HepG2 (cell line): ENCODE measurements around the gene GGA1. TPM values are rescaled to one million over a fixed set of nuclear protein-coding genes. Genes with fewer than 3 reads are reported as not detected.
A peak's percentile ranks its signal among the peaks of the same experiment; 100 is the strongest.

ENCODE experiments used
- ARID5B ChIP-seq: IDR thresholded peaks from 2 replicates; pipeline ENCODE4 v1.4.0; 2020; ENCODE audit warnings: mild to moderate bottlenecking, missing genetic modification reagents
- CHCHD3 ChIP-seq: sonication (generic); formaldehyde crosslinking; IDR thresholded peaks from 2 replicates; pipeline ENCODE4 v1.8.0; 2022; ENCODE audit warnings: mild to moderate bottlenecking, missing genetic modification reagents, moderate library complexity
- FOXA3 ChIP-seq: IDR thresholded peaks from 2 replicates; pipeline ENCODE4 v1.6.1; 2016; ENCODE audit warnings: missing genetic modification reagents, missing compliant biosample characterization
- FOXK2 ChIP-seq: fragments of 450-650 bp; IDR thresholded peaks from 2 replicates; pipeline ENCODE4 v1.6.1; 2016
- GATA4 ChIP-seq: sonication (generic); IDR thresholded peaks from 2 replicates; pipeline ENCODE4 v1.6.1; 2016; ENCODE audit warnings: antibody characterized with exemption, low read depth, borderline replicate concordance
- HMG20B ChIP-seq: conservative IDR thresholded peaks from 2 replicates; pipeline ENCODE4 v1.6.1; 2016; ENCODE audit warnings: missing genetic modification reagents, missing compliant biosample characterization
- HOMEZ ChIP-seq: IDR thresholded peaks from 2 replicates; pipeline ENCODE4 v1.6.1; 2016; ENCODE audit warnings: low read depth
- PHB2 ChIP-seq: fragments of 450-650 bp; IDR thresholded peaks from 2 replicates; pipeline ENCODE4 v1.6.1; 2018; ENCODE audit not compliant: partially characterized antibody
- POGZ ChIP-seq: sonication (generic); formaldehyde crosslinking; IDR thresholded peaks from 2 replicates; pipeline ENCODE4 v1.4.0; 2020; ENCODE audit warnings: mild to moderate bottlenecking, missing genetic modification reagents
- RBM22 ChIP-seq: fragments of 200-400 bp; formaldehyde crosslinking; optimal IDR thresholded peaks from 2 replicates; pipeline ENCODE3; 2017; ENCODE audit warnings: mild to moderate bottlenecking, low read length, moderate library complexity
- SAP130 ChIP-seq: IDR thresholded peaks from 2 replicates; pipeline ENCODE4 v1.6.1; 2016; ENCODE audit warnings: low read depth
- SRSF9 ChIP-seq: fragments of 200-400 bp; formaldehyde crosslinking; IDR thresholded peaks from 2 replicates; pipeline ENCODE4 v1.6.1; 2018; ENCODE audit warnings: borderline replicate concordance, mild to moderate bottlenecking, low read depth, low read length; ENCODE audit not compliant: insufficient read depth, poor library complexity, severe bottlenecking
- ZFP90 ChIP-seq: sonication (generic); formaldehyde crosslinking; IDR thresholded peaks from 2 replicates; pipeline ENCODE4 v1.8.0; 2022; ENCODE audit warnings: missing genetic modification reagents, mild to moderate bottlenecking, inconsistent platforms, borderline replicate concordance
- ZFX ChIP-seq: sonication (generic); formaldehyde crosslinking; IDR thresholded peaks from 2 replicates; pipeline ENCODE4 v1.4.0; 2020; ENCODE audit warnings: mild to moderate bottlenecking, low read depth, missing genetic modification reagents, moderate library complexity
- ZNF12 ChIP-seq: sonication (generic); formaldehyde crosslinking; IDR thresholded peaks from 2 replicates; pipeline ENCODE4 v1.5.0; 2020; ENCODE audit warnings: missing genetic modification reagents
- ZNF274 ChIP-seq: sonication (generic); formaldehyde crosslinking; IDR thresholded peaks from 2 replicates; pipeline ENCODE4 v1.5.1; 2020; ENCODE audit warnings: mild to moderate bottlenecking, missing genetic modification reagents
- ZNF441 ChIP-seq: sonication (generic); formaldehyde crosslinking; IDR thresholded peaks from 2 replicates; pipeline ENCODE4 v1.7.0; 2021; ENCODE audit warnings: missing genetic modification reagents, borderline replicate concordance
- ZNF549 ChIP-seq: sonication (generic); formaldehyde crosslinking; IDR thresholded peaks from 2 replicates; pipeline ENCODE4 v1.5.0; 2020; ENCODE audit warnings: missing genetic modification reagents
- polyA plus RNA-seq, 8 experiments: library from polyadenylated mRNA; depleted of rRNA in 3 of 8; stranded (reverse) in 7 of 8; unstranded in 1 of 8; fragments of >200 nt; fragmentation: Illumina TruSeq in 4 of 8; extraction: Trizol in 4 of 8; gene quantifications; 2 replicates each; pipeline versions ENCODE4 v1.2.1 to v1.2.3, GENCODE V29; 2011 to 2016; ENCODE audit warnings: low read depth in 4 of 8, missing spikeins in 1 of 8, mixed read lengths in 1 of 8; ENCODE audit not compliant: insufficient read depth in 1 of 8
- total RNA-seq, 5 experiments: library from RNA; depleted of rRNA; stranded (reverse); fragments of >200 nt; fragmentation: Illumina TruSeq; extraction: Trizol; gene quantifications; 2 replicates each; pipeline ENCODE4 v1.2.3, GENCODE V29; 2016; ENCODE audit warnings: low read depth in 1 of 5
- TF ChIP-seq, protein P1 (sequence below): sonication (generic); formaldehyde crosslinking; IDR thresholded peaks from 2 replicates; pipeline ENCODE4 v1.9.0; 2021; ENCODE audit warnings: missing genetic modification reagents, borderline replicate concordance
- TF ChIP-seq, protein P2 (sequence below): sonication (generic); formaldehyde crosslinking; IDR thresholded peaks from 2 replicates; pipeline ENCODE4 v1.5.1; 2020; ENCODE audit warnings: missing genetic modification reagents, mild to moderate bottlenecking, borderline replicate concordance

The GGA1 gene
- total and polyA plus RNA-seq, 2 of the 13 experiments (the other 11 are each of a cell fraction or from before 2014, with no cell fraction given) = 29.1 to 87.2 TPM

DNA sequence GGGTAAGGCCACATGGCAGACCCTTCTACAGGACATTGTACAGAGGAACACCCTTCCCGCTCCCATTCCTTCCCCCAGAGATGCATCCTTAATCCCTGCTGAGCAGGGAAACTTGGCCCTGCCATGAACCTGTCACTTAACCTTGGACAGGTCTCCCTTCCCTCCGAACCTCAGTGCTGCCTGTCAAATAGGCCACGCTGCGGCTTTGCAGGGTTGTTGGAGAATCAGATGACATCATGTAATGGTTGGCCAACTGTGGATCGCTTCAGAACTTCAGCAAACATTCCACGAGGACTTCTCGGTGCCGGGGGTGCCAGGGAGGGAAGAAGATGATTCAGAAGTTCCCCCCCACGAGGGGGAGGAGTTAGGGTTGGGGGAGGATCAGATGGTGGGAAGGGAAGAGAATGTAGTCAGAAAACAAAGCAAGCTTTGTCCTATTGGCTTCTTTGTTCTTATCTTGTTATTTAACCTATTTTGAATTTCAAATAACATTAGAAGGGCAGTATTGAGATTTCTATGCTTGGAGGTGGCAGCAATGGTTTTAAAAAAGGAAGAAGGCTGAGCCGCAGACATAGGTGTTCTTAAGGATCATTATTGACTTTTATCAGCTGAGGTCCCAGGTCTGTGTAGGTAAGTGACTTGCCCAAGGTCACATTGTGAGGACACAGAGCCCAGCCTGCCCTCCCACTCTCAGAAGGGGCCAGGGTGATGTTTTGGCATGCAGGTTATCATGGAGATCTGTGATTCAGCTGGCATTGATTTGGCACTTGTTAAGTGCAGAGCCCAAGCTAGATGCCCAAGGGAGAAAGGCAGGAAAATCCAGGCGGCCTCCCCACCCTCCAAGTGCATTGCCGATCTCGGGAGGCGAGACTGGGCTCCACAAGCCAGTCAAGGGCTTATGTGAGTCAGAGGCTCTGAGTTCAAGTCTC, 45.2 kb upstream of the GGA1 start (continued):
- TF ChIP-seq PHB2 = no peak
- peak; percentile 68 for TF ChIP-seq ARID5B
- peak; percentile 4; the same call in 1 of the 2 replicates for TF ChIP-seq FOXA3 (CRISPR knock-in tag)
- TF ChIP-seq ZNF549 = no peak
- TF ChIP-seq FOXK2 = no peak
- TF ChIP-seq HMG20B (CRISPR knock-in tag) = no peak
- peak; percentile 62 for TF ChIP-seq ZFX
- TF ChIP-seq, protein P1, sequence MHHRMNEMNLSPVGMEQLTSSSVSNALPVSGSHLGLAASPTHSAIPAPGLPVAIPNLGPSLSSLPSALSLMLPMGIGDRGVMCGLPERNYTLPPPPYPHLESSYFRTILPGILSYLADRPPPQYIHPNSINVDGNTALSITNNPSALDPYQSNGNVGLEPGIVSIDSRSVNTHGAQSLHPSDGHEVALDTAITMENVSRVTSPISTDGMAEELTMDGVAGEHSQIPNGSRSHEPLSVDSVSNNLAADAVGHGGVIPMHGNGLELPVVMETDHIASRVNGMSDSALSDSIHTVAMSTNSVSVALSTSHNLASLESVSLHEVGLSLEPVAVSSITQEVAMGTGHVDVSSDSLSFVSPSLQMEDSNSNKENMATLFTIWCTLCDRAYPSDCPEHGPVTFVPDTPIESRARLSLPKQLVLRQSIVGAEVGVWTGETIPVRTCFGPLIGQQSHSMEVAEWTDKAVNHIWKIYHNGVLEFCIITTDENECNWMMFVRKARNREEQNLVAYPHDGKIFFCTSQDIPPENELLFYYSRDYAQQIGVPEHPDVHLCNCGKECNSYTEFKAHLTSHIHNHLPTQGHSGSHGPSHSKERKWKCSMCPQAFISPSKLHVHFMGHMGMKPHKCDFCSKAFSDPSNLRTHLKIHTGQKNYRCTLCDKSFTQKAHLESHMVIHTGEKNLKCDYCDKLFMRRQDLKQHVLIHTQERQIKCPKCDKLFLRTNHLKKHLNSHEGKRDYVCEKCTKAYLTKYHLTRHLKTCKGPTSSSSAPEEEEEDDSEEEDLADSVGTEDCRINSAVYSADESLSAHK = no peak
- TF ChIP-seq, protein P2, sequence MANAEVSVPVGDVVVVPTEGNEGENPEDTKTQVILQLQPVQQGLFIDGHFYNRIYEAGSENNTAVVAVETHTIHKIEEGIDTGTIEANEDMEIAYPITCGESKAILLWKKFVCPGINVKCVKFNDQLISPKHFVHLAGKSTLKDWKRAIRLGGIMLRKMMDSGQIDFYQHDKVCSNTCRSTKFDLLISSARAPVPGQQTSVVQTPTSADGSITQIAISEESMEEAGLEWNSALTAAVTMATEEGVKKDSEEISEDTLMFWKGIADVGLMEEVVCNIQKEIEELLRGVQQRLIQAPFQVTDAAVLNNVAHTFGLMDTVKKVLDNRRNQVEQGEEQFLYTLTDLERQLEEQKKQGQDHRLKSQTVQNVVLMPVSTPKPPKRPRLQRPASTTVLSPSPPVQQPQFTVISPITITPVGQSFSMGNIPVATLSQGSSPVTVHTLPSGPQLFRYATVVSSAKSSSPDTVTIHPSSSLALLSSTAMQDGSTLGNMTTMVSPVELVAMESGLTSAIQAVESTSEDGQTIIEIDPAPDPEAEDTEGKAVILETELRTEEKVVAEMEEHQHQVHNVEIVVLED = no peak
- no peak for TF ChIP-seq ZFP90 (CRISPR knock-in tag)
- TF ChIP-seq SRSF9 = no peak
- TF ChIP-seq SAP130 = peak; percentile 94
- no peak for TF ChIP-seq POGZ (CRISPR knock-in tag)
- TF ChIP-seq ZNF12 (CRISPR knock-in tag) = peak; percentile 51; the same call in 1 of the 2 replicates
- TF ChIP-seq CHCHD3 (CRISPR knock-in tag) = no peak
- TF ChIP-seq GATA4 = no peak
- TF ChIP-seq ZNF274 (CRISPR knock-in tag) = no peak
- no peak for TF ChIP-seq ZNF441 (CRISPR knock-in tag)
- no peak for TF ChIP-seq HOMEZ (CRISPR knock-in tag)
- peak; percentile 38 for TF ChIP-seq RBM22
